Nephron progenitor cell (in vitro differentiated cells): ENCODE data around the gene TLR1.

ENCODE experiments used
- DNase-seq: peaks from one replicate; pipeline ENCODE4 v3.0.0; 2021
- H3K27ac Mint-ChIP-seq: 2 replicates; pipeline ENCODE4 v1.8.0; 2021; ENCODE audit warnings: mild to moderate bottlenecking, moderate library complexity, mixed read lengths
- H3K27me3 Mint-ChIP-seq: 2 replicates; pipeline ENCODE4 v1.8.0; 2021; ENCODE audit warnings: mild to moderate bottlenecking, low read depth, mixed read lengths; ENCODE audit not compliant: poor library complexity
- H3K36me3 Mint-ChIP-seq: 2 replicates; pipeline ENCODE4 v1.8.0; 2021; ENCODE audit warnings: low read depth, mixed read lengths
- H3K4me1 Mint-ChIP-seq: 2 replicates; pipeline ENCODE4 v1.8.0; 2021; ENCODE audit warnings: mixed read lengths
- H3K4me3 Mint-ChIP-seq: 2 replicates; pipeline ENCODE4 v1.8.0; 2021; ENCODE audit warnings: mild to moderate bottlenecking, moderate library complexity, mixed read lengths
- H3K9me3 Mint-ChIP-seq: 2 replicates; pipeline ENCODE4 v1.8.0; 2021; ENCODE audit warnings: mild to moderate bottlenecking, moderate library complexity, mixed read lengths
- CTCF ChIP-seq: fragments of 200-600 bp; sonication (generic); IDR thresholded peaks from 2 replicates; pipeline ENCODE4 v1.5.0; 2021; ENCODE audit warnings: antibody characterized with exemption

Gene TLR1, protein sequence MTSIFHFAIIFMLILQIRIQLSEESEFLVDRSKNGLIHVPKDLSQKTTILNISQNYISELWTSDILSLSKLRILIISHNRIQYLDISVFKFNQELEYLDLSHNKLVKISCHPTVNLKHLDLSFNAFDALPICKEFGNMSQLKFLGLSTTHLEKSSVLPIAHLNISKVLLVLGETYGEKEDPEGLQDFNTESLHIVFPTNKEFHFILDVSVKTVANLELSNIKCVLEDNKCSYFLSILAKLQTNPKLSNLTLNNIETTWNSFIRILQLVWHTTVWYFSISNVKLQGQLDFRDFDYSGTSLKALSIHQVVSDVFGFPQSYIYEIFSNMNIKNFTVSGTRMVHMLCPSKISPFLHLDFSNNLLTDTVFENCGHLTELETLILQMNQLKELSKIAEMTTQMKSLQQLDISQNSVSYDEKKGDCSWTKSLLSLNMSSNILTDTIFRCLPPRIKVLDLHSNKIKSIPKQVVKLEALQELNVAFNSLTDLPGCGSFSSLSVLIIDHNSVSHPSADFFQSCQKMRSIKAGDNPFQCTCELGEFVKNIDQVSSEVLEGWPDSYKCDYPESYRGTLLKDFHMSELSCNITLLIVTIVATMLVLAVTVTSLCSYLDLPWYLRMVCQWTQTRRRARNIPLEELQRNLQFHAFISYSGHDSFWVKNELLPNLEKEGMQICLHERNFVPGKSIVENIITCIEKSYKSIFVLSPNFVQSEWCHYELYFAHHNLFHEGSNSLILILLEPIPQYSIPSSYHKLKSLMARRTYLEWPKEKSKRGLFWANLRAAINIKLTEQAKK

GRCh38 chr4:38804654-38805295, at the start of gene TLR1:
Gene TLR1, minus strand, starts transcription at chr4:38804791. Its CDS starts 5,960 bp downstream, at chr4:38798831.
- H3K27me3 Mint-ChIP-seq, result peaks cover 3% of the 10 kb centered on the region
- peaks cover 51% of the 10 kb centered on the region for H3K9me3 Mint-ChIP-seq
- H3K36me3 Mint-ChIP-seq, result peaks cover 8% of the 10 kb centered on the region
- H3K27ac Mint-ChIP-seq, result peak within 1 kb of the TSS; percentile 30
- no peaks in the 10 kb centered on the region for H3K4me1 Mint-ChIP-seq
- no peak for DNase-seq
- no peak within 1 kb of the TSS for H3K4me3 Mint-ChIP-seq
- peak; percentile 34 for TF ChIP-seq CTCF

- Mint-ChIP-seq H3K36me3 (peaks cover 6% of the 10 kb centered on the region), H3K9me3 (peaks cover 47% of the 10 kb centered on the region), H3K27ac (no peak overlapping the region), H3K4me1 (no peaks in the 10 kb centered on the region), H3K4me3 (no peak overlapping the region), H3K27me3 (peaks cover 7% of the 10 kb centered on the region)
- DNase-seq, result no peak
- no peak for TF ChIP-seq CTCF
Measured at GRCh38 chr4:38846015-38846414, 41.4 kb upstream of the TLR1 start.

GRCh38 chr4:38842994-38843393, 38.4 kb upstream of the TLR1 start:
- peaks cover 6% of the 10 kb centered on the region for H3K36me3 Mint-ChIP-seq
- H3K27me3 Mint-ChIP-seq, result peaks cover 9% of the 10 kb centered on the region
- peaks cover 11% of the 10 kb centered on the region for H3K4me1 Mint-ChIP-seq
- TF ChIP-seq CTCF, result no peak
- H3K4me3 Mint-ChIP-seq, result no peak overlapping the region
- DNase-seq, result no peak
- no peak overlapping the region for H3K27ac Mint-ChIP-seq
- peaks cover 22% of the 10 kb centered on the region for H3K9me3 Mint-ChIP-seq

- Mint-ChIP-seq H3K9me3 (peaks cover 39% of the 10 kb centered on the region), H3K36me3 (no peaks in the 10 kb centered on the region), H3K27ac (no peak overlapping the region), H3K4me1 (peaks cover 11% of the 10 kb centered on the region), H3K27me3 (peaks cover 14% of the 10 kb centered on the region), H3K4me3 (no peak overlapping the region)
- TF ChIP-seq CTCF, result no peak
- no peak for DNase-seq
Measured at GRCh38 chr4:38837849-38838248, 33.3 kb upstream of the TLR1 start.

DNA sequence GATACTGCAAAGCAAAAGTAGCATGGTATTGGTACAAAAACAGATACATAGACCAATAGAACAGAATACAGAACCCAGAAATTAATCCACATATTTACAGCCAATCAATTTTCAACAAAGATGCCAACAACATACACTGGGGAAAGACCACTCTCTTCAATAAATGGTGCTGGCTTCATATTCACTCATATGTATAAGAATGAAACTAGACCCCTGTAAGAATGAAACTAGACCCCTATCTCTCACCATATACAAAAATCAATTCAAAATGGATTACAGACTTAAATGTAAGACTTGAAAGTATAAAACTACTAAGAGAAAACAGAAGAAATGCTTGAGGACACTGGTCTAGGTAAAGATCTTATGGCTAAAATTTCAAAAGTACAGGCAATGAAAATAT, 32.7 kb upstream of the TLR1 start:
- no peak overlapping the region for H3K27ac Mint-ChIP-seq
- no peak for TF ChIP-seq CTCF

More for the DNA sequence above, 32.7 kb upstream of the TLR1 start:
- Mint-ChIP-seq H3K4me3 (no peak overlapping the region), H3K27me3 (peaks cover 16% of the 10 kb centered on the region), H3K4me1 (peaks cover 11% of the 10 kb centered on the region), H3K9me3 (peaks cover 39% of the 10 kb centered on the region), H3K36me3 (no peaks in the 10 kb centered on the region)
- DNase-seq, result no peak
